Activated CD8-positive, alpha-beta T cell treated with anti-CD3 and anti-CD28 coated beads for 36 hours (primary cell): ENCODE measurements around the gene TAS2R60. TPM values are rescaled to one million over a fixed set of nuclear protein-coding genes. Genes with fewer than 3 reads are reported as not detected.
A peak's percentile ranks its signal among the peaks of the same experiment; 100 is the strongest.

ENCODE experiments used
- ATAC-seq: fragments of 200-7000 bp; cut with Tn5 transposase; one replicate; pipeline ENCODE4 v1.10.0; 2021; ENCODE audit warnings: mild to moderate bottlenecking, moderate library complexity
- CTCF ChIA-PET: fragments of 350-600 bp; sonication (Branson Sonifier 250); formaldehyde crosslinking; loops from one replicate; lab custom pipeline; 2021; ENCODE audit warnings: antibody characterized with exemption; lab: Charles Lee
- POLR2A ChIA-PET: fragments of 350-600 bp; sonication (Branson Sonifier 250); formaldehyde crosslinking; loops from one replicate; lab custom pipeline; 2021; ENCODE audit warnings: antibody characterized with exemption; lab: Charles Lee
- DNase-seq: peaks from one replicate; pipeline ENCODE4 v3.0.0-alpha.2; 2020
- H3K27ac Mint-ChIP-seq: one replicate; pipeline ENCODE4 v1.8.0; 2021; ENCODE audit warnings: mild to moderate bottlenecking, mixed read lengths
- H3K27me3 Mint-ChIP-seq: one replicate; pipeline ENCODE4 v1.8.0; 2021; ENCODE audit warnings: mixed read lengths
- H3K36me3 Mint-ChIP-seq: one replicate; pipeline ENCODE4 v1.8.0; 2021; ENCODE audit warnings: low read depth, mixed read lengths
- H3K4me1 Mint-ChIP-seq: one replicate; pipeline ENCODE4 v1.8.0; 2021; ENCODE audit warnings: low read depth, mixed read lengths
- H3K4me3 Mint-ChIP-seq: one replicate; pipeline ENCODE4 v1.8.0; 2021; ENCODE audit warnings: mild to moderate bottlenecking, moderate library complexity, mixed read lengths
- H3K9me3 Mint-ChIP-seq: one replicate; pipeline ENCODE4 v1.8.0; 2021; ENCODE audit warnings: mixed read lengths
- intact Hi-C: fragments of 100-400 bp; cut with micrococcal nuclease; formaldehyde crosslinking; loops from one replicate; pipeline ENCODE4 v1.10.0; 2022
- total RNA-seq, 2 experiments: library from RNA; stranded (reverse); gene quantifications; one replicate each; pipeline ENCODE4 v1.2.3, GENCODE V29; 2021
- TF ChIP-seq, protein P1 (sequence below): fragments of 200-600 bp; IDR thresholded peaks from one replicate; pipeline ENCODE4 v1.8.0; 2022; ENCODE audit warnings: antibody characterized with exemption, mild to moderate bottlenecking

The TAS2R60 gene
- total RNA-seq, 2 experiments from 2014 or later = not detected

- no peak for DNase-seq
- POLR2A ChIA-PET = no interaction called here
- TF ChIP-seq, protein P1, sequence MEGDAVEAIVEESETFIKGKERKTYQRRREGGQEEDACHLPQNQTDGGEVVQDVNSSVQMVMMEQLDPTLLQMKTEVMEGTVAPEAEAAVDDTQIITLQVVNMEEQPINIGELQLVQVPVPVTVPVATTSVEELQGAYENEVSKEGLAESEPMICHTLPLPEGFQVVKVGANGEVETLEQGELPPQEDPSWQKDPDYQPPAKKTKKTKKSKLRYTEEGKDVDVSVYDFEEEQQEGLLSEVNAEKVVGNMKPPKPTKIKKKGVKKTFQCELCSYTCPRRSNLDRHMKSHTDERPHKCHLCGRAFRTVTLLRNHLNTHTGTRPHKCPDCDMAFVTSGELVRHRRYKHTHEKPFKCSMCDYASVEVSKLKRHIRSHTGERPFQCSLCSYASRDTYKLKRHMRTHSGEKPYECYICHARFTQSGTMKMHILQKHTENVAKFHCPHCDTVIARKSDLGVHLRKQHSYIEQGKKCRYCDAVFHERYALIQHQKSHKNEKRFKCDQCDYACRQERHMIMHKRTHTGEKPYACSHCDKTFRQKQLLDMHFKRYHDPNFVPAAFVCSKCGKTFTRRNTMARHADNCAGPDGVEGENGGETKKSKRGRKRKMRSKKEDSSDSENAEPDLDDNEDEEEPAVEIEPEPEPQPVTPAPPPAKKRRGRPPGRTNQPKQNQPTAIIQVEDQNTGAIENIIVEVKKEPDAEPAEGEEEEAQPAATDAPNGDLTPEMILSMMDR = no peak
- no peaks in the 10 kb centered on the region for H3K27me3 Mint-ChIP-seq
- H3K36me3 Mint-ChIP-seq = no peaks in the 10 kb centered on the region
- peaks cover 3% of the 10 kb centered on the region for H3K4me1 Mint-ChIP-seq
- intact Hi-C loops = no loop called here
- CTCF ChIA-PET = no interaction called here
- ATAC-seq = no peak
- no peak overlapping the region for H3K4me3 Mint-ChIP-seq
- H3K9me3 Mint-ChIP-seq = no peaks in the 10 kb centered on the region
- H3K27ac Mint-ChIP-seq = no peak overlapping the region
These were observed 16.1 kb downstream of the TAS2R60 start for GRCh38 chr7:143459359-143459758.

- no peaks in the 10 kb centered on the region for H3K27me3 Mint-ChIP-seq
- intact Hi-C loops = no loop called here
- H3K4me3 Mint-ChIP-seq = no peak overlapping the region
- no peak overlapping the region for H3K27ac Mint-ChIP-seq
- ATAC-seq (no peak), DNase-seq (peak; percentile 34)
- H3K36me3 Mint-ChIP-seq = no peaks in the 10 kb centered on the region
- ChIA-PET CTCF (no interaction called here), POLR2A (no interaction called here)
- peaks cover 3% of the 10 kb centered on the region for H3K4me1 Mint-ChIP-seq
- no peaks in the 10 kb centered on the region for H3K9me3 Mint-ChIP-seq
- TF ChIP-seq, protein P1 = no peak
These were observed 17.2 kb downstream of the TAS2R60 start for GRCh38 chr7:143460271-143460979.

- TF ChIP-seq, protein P1 = no peak
- intact Hi-C loops = no loop called here
- DNase-seq (no peak), ATAC-seq (no peak)
- H3K27me3 Mint-ChIP-seq = no peaks in the 10 kb centered on the region
- peaks cover 3% of the 10 kb centered on the region for H3K4me1 Mint-ChIP-seq
- CTCF ChIA-PET = no interaction called here
- POLR2A ChIA-PET = no interaction called here
- H3K36me3 Mint-ChIP-seq = no peaks in the 10 kb centered on the region
- H3K9me3 Mint-ChIP-seq = no peaks in the 10 kb centered on the region
- no peak overlapping the region for H3K4me3 Mint-ChIP-seq
- no peak overlapping the region for H3K27ac Mint-ChIP-seq
These were observed 18.8 kb downstream of the TAS2R60 start for GRCh38 chr7:143462045-143462444.

DNA sequence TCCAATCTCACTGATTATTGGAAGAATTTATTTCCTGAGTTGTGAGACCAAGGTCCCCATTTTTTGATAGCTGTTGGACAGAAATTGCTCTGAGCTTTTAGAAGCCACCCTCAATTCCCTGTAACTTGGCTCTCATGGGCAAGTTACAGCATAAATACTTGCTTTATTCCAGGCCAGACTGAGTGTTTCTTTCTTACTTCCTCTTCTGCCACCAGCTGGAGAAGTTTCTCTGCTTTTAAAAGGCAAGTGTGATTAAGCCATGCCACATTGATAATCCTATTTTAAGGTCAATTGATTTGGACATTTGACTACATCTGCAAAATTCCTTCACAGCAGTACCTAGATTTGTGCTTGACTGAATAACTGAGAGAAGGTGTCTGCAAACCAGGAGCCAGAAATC is 20.3 kb downstream of the TAS2R60 start:
- Mint-ChIP-seq H3K36me3 (no peaks in the 10 kb centered on the region), H3K9me3 (no peaks in the 10 kb centered on the region), H3K27me3 (no peaks in the 10 kb centered on the region), H3K27ac (no peak overlapping the region), H3K4me1 (peaks cover 3% of the 10 kb centered on the region), H3K4me3 (no peak overlapping the region)
- DNase-seq (no peak), ATAC-seq (no peak)
- ChIA-PET POLR2A (no interaction called here), CTCF (interaction anchor here (1.4 kb wide), 1 partner anchor 16 kb away, joined by 3 read pairs; no protein-coding TSS in a partner anchor)
- TF ChIP-seq, protein P1 = no peak
- intact Hi-C loops = no loop called here

DNA sequence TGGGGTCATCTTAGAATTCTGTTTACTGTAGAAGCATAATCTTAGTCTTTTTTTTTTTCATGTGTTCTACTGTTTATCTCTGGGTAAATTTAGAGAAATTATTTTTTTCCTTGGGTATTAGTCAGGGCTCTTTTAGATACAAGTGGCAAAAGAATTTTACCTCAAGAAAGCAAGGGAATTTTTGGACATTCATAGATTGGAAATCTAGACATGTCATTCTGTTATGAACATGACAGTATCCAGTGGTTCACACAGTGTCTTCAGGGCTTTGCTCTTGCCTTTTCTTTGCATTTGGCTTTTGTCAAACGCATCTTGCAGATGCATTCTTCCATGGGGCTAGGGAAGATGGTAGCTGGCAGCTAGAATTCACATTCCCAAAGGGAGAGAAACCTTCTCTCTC is 20.7 kb downstream of the TAS2R60 start:
- no peak overlapping the region for H3K27ac Mint-ChIP-seq
- H3K27me3 Mint-ChIP-seq = no peaks in the 10 kb centered on the region
- TF ChIP-seq, protein P1 = no peak
- no peaks in the 10 kb centered on the region for H3K36me3 Mint-ChIP-seq
- no peak for ATAC-seq
- no peaks in the 10 kb centered on the region for H3K9me3 Mint-ChIP-seq
- no peak for DNase-seq
- intact Hi-C loops = no loop called here
- POLR2A ChIA-PET = no interaction called here
- H3K4me3 Mint-ChIP-seq = no peak overlapping the region
- CTCF ChIA-PET = interaction anchor here (1.4 kb wide), 1 partner anchor 16 kb away, joined by 3 read pairs; no protein-coding TSS in a partner anchor
- H3K4me1 Mint-ChIP-seq = peaks cover 3% of the 10 kb centered on the region
